Activated CD8-positive, alpha-beta T cell treated with anti-CD3 and anti-CD28 coated beads for 36 hours (primary cell): ENCODE measurements around the gene S100A7A. TPM values are rescaled to one million over a fixed set of nuclear protein-coding genes. Genes with fewer than 3 reads are reported as not detected.

Experiments
- ATAC-seq: fragments of 200-7000 bp; cut with Tn5 transposase; one replicate; pipeline ENCODE4 v1.10.0; 2021; ENCODE audit warnings: mild to moderate bottlenecking, moderate library complexity
- CTCF ChIA-PET: fragments of 350-600 bp; sonication (Branson Sonifier 250); formaldehyde crosslinking; loops from one replicate; lab custom pipeline; 2021; ENCODE audit warnings: antibody characterized with exemption; lab: Charles Lee
- POLR2A ChIA-PET: fragments of 350-600 bp; sonication (Branson Sonifier 250); formaldehyde crosslinking; loops from one replicate; lab custom pipeline; 2021; ENCODE audit warnings: antibody characterized with exemption; lab: Charles Lee
- DNase-seq: peaks from one replicate; pipeline ENCODE4 v3.0.0-alpha.2; 2020
- H3K27ac Mint-ChIP-seq: one replicate; pipeline ENCODE4 v1.8.0; 2021; ENCODE audit warnings: mild to moderate bottlenecking, mixed read lengths
- H3K27me3 Mint-ChIP-seq: one replicate; pipeline ENCODE4 v1.8.0; 2021; ENCODE audit warnings: mixed read lengths
- H3K36me3 Mint-ChIP-seq: one replicate; pipeline ENCODE4 v1.8.0; 2021; ENCODE audit warnings: low read depth, mixed read lengths
- H3K4me1 Mint-ChIP-seq: one replicate; pipeline ENCODE4 v1.8.0; 2021; ENCODE audit warnings: low read depth, mixed read lengths
- H3K4me3 Mint-ChIP-seq: one replicate; pipeline ENCODE4 v1.8.0; 2021; ENCODE audit warnings: mild to moderate bottlenecking, moderate library complexity, mixed read lengths
- H3K9me3 Mint-ChIP-seq: one replicate; pipeline ENCODE4 v1.8.0; 2021; ENCODE audit warnings: mixed read lengths
- intact Hi-C: fragments of 100-400 bp; cut with micrococcal nuclease; formaldehyde crosslinking; loops from one replicate; pipeline ENCODE4 v1.10.0; 2022
- total RNA-seq, 2 experiments: library from RNA; stranded (reverse); gene quantifications; one replicate each; pipeline ENCODE4 v1.2.3, GENCODE V29; 2021
- TF ChIP-seq, protein P1 (sequence below): fragments of 200-600 bp; IDR thresholded peaks from one replicate; pipeline ENCODE4 v1.8.0; 2022; ENCODE audit warnings: antibody characterized with exemption, mild to moderate bottlenecking

Gene S100A7A
- total RNA-seq, 2 experiments from 2014 or later: not detected

DNA sequence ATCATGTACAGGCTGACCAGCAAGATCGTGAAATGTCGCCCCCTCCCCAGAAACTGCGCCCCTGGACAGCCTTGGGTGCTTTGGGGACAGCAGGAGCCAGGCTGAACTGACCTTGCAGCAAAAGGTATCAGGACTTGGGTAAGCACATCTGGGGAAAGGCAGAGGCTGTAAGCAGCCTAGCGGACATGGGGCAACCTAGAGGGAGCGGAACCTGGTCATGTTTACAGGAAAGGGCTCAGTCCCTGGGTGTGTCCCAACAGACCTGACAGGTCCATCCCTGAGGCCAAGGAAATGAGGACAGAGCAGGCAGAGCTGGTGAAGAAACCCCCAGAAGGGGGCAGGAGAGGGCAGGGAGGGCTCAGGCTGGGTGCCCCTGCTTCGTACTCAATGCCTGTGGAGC is 22.4 kb upstream of the S100A7A start:
- H3K4me1 Mint-ChIP-seq: no peaks in the 10 kb centered on the region
- POLR2A ChIA-PET: no interaction called here

GRCh38 chr1:153394391-153394790 is 21.9 kb upstream of the S100A7A start:
- intact Hi-C loops: no loop called here
- H3K27me3 Mint-ChIP-seq: peaks cover 6% of the 10 kb centered on the region
- no peaks in the 10 kb centered on the region for H3K36me3 Mint-ChIP-seq
- no peaks in the 10 kb centered on the region for H3K4me1 Mint-ChIP-seq
- ATAC-seq (no peak), DNase-seq (no peak)
- no peak overlapping the region for H3K4me3 Mint-ChIP-seq
- TF ChIP-seq, protein P1, sequence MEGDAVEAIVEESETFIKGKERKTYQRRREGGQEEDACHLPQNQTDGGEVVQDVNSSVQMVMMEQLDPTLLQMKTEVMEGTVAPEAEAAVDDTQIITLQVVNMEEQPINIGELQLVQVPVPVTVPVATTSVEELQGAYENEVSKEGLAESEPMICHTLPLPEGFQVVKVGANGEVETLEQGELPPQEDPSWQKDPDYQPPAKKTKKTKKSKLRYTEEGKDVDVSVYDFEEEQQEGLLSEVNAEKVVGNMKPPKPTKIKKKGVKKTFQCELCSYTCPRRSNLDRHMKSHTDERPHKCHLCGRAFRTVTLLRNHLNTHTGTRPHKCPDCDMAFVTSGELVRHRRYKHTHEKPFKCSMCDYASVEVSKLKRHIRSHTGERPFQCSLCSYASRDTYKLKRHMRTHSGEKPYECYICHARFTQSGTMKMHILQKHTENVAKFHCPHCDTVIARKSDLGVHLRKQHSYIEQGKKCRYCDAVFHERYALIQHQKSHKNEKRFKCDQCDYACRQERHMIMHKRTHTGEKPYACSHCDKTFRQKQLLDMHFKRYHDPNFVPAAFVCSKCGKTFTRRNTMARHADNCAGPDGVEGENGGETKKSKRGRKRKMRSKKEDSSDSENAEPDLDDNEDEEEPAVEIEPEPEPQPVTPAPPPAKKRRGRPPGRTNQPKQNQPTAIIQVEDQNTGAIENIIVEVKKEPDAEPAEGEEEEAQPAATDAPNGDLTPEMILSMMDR: no peak
- ChIA-PET POLR2A (no interaction called here), CTCF (no interaction called here)
- H3K27ac Mint-ChIP-seq: no peak overlapping the region
- H3K9me3 Mint-ChIP-seq: no peaks in the 10 kb centered on the region

More for the DNA sequence above, 22.4 kb upstream of the S100A7A start:
- TF ChIP-seq, protein P1: no peak
- intact Hi-C loops: no loop called here
- H3K27me3 Mint-ChIP-seq: peaks cover 6% of the 10 kb centered on the region
- ATAC-seq: no peak
- H3K4me3 Mint-ChIP-seq: no peak overlapping the region
- no peak for DNase-seq
- H3K27ac Mint-ChIP-seq: no peak overlapping the region
- CTCF ChIA-PET: no interaction called here
- no peaks in the 10 kb centered on the region for H3K9me3 Mint-ChIP-seq
- H3K36me3 Mint-ChIP-seq: no peaks in the 10 kb centered on the region

GRCh38 chr1:153395136-153395685 is 21.1 kb upstream of the S100A7A start:
- TF ChIP-seq, protein P1: no peak
- Mint-ChIP-seq H3K9me3 (no peaks in the 10 kb centered on the region), H3K36me3 (no peaks in the 10 kb centered on the region), H3K27ac (no peak overlapping the region), H3K27me3 (peaks cover 6% of the 10 kb centered on the region), H3K4me1 (no peaks in the 10 kb centered on the region), H3K4me3 (no peak overlapping the region)
- ChIA-PET POLR2A (no interaction called here), CTCF (no interaction called here)
- no peak for ATAC-seq
- intact Hi-C loops: no loop called here
- DNase-seq: no peak

DNA sequence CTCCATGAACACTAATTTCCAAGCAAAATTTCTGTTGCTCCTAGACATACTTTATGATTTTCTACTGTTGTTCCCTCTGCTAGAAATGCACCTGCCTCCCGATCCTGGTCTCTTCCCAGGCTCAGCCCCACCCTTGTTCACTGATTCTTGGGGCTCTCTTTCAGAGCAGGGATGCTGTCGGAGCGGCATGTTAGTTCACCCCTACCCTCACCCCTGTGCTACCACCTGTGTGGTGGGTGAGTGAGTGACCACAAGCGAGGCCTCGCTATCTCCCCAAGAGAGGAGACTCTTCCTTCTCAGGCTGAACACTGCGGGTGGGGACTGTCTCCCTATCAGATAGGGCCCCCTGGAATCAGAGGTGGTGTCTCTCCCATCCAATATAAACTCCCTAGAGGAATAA is 20.5 kb upstream of the S100A7A start:
- peaks cover 6% of the 10 kb centered on the region for H3K27me3 Mint-ChIP-seq
- no peaks in the 10 kb centered on the region for H3K36me3 Mint-ChIP-seq
- no peaks in the 10 kb centered on the region for H3K9me3 Mint-ChIP-seq
- ATAC-seq (no peak), DNase-seq (no peak)
- H3K4me3 Mint-ChIP-seq: no peak overlapping the region
- TF ChIP-seq, protein P1: no peak
- H3K4me1 Mint-ChIP-seq: no peaks in the 10 kb centered on the region
- POLR2A ChIA-PET: no interaction called here
- CTCF ChIA-PET: no interaction called here
- no peak overlapping the region for H3K27ac Mint-ChIP-seq
- intact Hi-C loops: no loop called here

GRCh38 chr1:153396461-153396860 is 19.9 kb upstream of the S100A7A start:
- ATAC-seq: no peak
- Mint-ChIP-seq H3K4me3 (no peak overlapping the region), H3K4me1 (no peaks in the 10 kb centered on the region), H3K36me3 (no peaks in the 10 kb centered on the region), H3K27ac (no peak overlapping the region), H3K27me3 (peaks cover 5% of the 10 kb centered on the region), H3K9me3 (no peaks in the 10 kb centered on the region)
- intact Hi-C loops: no loop called here
- no peak for DNase-seq
- ChIA-PET POLR2A (no interaction called here), CTCF (no interaction called here)
- TF ChIP-seq, protein P1: no peak
